ENCODE results near the gene SEMA4G. TPM values are rescaled to one million over a fixed set of nuclear protein-coding genes. Genes with fewer than 3 reads are reported as not detected.
A peak's percentile ranks its signal among the peaks of the same experiment; 100 is the strongest.

Gene SEMA4G
- total RNA-seq, 1 donor from 2014 or later: 0.72 TPM

DNA sequence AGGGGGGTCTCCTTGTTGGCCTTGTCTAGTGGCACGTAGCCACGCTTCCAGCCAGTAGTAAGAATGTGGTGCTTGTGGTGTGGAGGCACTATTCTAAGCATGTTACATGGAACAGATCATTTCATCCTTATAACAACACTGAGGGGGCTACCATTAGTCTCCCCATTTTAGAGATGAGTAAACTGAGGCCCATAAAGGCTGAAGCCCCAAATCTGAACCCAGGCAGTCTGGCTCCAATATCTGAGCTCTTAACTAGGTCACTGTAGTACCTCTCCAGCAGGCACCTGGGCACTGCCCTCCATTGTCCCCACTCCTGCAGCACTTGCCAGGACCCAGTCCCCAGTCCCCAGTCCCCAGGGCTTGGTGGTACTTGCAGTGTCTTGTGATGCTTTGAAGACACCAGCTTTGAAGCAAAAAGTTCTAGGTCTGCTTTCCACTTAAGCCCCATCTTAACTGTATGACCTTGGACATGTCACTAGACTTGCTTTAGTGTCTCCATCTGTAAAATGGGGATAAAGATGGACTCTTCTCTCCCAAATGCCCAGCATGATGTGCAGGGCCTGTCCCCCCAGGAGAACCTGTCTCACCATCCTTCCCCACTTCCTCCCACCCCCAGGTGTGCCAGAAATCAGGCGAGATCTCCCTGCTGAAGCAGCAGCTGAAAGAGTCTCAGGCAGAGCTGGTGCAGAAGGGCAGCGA is 36.7 kb downstream of the SEMA4G start:
- DNase-seq (ENCODE audit: low read depth): no peak

DNA sequence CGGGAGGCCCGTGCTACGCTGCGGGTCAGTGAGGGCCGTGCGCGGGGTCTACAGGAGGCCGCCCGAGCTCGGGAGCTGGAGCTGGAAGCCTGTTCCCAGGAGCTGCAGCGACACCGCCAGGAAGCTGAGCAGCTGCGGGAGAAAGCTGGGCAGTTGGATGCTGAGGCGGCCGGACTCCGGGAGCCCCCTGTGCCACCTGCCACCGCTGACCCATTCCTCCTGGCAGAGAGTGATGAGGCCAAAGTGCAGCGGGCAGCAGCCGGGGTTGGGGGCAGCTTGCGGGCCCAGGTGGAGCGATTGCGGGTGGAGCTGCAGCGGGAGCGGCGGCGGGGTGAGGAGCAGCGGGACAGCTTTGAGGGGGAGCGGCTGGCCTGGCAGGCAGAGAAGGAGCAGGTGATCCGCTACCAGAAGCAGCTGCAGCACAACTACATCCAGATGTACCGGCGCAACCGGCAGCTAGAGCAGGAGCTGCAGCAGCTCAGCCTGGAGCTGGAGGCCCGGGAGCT is 37.3 kb downstream of the SEMA4G start:
- DNase-seq (ENCODE audit: low read depth): peak; percentile 50

DNA sequence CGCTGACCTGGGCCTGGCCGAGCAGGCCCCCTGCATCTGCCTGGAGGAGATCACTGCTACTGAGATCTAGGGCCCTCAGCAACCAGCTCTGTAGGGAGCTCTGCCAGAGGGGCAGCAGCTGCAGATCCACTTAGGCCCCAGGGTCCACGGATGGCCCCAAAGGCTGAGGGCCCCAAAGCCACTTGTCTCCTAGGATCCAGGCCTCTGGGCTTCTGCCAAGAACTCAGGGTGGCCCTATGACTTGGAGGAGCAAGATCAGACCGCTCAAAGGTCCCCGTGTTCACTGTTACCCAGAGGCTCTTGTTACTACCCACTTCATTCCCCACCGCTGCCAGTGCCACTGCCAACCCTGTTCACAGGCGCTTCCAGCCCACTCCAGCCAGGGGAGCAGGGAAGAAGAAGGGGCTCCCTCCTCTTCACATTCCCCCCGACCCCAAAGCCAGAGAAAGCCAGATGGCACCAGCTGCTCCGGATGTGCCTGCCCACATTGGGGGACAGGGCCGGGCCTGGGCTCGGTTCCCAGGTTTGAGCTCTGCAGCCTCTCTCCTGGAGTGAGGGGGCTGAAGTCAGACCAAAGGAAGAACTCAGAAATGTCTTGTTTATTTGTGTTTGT is 37.9 kb downstream of the SEMA4G start:
- peak; percentile 86 for DNase-seq (ENCODE audit: low read depth)

- DNase-seq (ENCODE audit: low read depth): peak; percentile 57
Measured at GRCh38 chr10:101007915-101008822, 38.9 kb downstream of the SEMA4G start.

DNA sequence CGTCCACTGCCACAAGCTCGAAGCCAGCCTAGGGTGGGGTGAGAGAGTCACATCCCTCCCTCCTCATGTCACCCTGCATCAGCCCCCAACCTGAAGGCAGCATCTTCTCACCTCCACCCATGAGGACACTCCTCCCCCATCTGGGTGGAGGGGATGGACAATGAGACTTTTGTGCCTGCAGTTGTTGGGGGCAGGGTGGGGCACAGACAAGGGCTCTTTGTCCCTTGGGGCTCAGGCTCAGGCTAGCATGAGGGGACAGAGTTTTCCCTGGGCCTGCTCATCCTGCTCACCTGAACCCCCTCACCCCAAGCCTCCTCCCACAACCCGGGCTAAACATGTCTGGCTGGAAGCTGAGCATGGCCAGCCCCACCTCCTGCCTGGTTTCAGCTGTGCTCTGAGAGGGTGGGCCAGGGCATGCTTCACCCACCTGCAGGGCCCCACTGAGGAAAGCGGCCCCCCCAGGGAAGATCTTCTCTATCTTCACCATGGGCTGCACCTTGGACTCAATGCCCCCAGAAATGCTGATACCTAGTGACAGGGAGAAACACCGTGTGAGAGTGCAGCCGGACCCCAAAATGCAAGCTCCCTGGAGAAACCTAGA is 39.6 kb downstream of the SEMA4G start:
- DNase-seq (ENCODE audit: low read depth): no peak

DNA sequence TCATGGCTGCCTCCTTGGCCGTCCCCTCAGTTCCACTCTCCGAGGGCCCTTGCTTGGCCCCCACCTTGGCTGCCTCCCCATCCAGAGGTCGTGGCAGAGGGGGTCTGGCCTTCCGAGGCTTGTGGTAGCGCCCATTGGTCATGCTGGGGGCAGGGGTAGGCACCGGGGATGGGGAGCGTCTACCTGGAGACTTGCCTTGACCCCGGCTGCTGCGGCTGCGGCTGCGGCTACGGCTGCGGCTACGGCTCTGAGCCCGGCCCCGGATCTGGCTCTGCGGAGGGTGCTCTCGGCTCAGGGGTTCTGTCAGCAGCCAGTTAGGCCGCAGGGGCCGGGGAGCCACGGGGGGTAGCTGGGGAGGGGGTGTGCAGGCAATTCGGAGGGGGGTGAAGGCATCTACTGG is 41.0 kb downstream of the SEMA4G start:
- DNase-seq (ENCODE audit: low read depth): no peak

DNA sequence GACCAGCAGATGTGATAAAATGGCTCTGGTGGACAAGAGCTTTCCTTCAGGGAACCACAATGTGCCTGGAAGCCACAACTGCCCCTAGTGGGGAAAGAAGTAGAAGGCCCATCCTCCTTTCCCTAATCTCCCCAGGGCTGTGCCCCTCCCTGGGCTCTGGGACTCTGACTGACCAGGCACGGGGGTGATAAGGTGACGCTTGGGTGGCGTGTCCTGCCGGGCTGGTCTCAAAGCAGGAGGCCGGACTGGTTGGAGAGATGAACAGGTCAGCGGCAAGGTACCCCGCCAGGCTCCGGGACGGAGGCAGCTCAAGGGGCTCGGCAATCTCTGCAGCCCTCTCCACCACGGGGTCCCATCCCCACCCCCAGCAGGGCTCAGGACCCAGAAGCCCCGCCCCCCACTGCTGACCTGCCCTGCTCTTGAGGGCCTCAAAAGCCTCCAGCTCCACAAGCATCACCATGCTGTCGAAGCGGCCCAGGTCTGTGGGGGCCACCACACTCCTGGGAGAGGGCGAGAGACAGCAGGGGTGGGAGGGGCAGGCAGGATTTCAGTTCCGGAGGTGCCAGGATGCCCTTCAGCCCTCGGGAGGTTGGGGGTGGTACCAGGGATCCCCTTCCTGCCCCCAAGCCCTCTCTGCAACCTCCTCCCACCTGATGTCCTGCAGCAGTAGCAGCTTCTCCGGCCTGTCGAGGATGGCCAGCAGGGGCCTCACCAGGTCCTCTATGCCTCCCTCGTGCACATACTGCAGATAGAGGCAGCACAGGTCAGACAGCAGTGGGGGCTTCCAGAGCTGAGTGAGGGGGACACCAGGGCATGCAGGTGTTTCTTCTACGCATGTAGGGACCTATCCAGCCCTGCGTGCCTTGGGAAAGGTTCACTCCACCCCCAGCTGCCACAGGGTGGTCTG is 42.5 kb downstream of the SEMA4G start:
- peak; percentile 54 for DNase-seq (ENCODE audit: low read depth)

DNA sequence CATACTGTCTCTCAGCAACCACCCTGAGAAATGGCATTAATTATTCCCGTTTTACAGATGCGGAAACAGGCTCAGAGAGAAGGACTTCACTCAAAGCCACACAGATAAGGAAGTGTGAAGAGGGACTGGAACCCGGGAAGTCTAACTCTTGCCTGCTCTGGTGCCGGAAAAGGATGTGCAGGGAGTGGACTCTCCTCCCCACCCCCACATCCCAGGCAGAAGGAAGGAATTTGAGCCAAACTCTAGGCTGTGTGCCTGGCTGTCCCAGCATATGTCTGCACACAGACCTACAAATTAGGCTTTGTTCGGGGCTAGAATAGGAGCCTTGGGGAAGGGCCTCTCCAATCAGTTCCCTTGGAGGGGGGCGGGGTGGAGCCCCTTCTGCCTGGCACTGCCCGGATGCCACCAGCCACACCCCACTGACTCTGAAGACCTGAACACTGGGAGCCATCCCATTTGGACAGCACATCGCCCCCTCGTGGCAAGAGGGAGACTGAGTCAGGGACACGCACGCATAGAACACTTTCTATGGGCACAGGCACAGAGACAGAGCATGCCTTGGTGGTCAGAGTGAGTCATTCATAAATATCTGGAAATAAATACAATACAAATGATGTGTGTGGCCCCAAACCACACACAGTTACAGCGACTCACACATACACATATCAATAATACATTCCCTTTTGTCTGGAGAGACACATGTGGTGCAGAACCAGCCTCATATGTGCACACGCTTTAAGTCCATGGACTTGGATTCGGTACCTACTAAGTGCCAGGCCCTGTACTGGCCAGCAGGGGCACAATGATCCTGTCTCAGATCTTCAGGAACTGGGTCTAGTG is 43.4 kb downstream of the SEMA4G start:
- peak; percentile 99 for DNase-seq (ENCODE audit: low read depth)

- DNase-seq (ENCODE audit: low read depth): no peak
Measured at GRCh38 chr10:101013365-101013825, 44.1 kb downstream of the SEMA4G start.

GRCh38 chr10:101014230-101014884 is 45.1 kb downstream of the SEMA4G start:
- DNase-seq (ENCODE audit: low read depth): peak; percentile 75

DNA sequence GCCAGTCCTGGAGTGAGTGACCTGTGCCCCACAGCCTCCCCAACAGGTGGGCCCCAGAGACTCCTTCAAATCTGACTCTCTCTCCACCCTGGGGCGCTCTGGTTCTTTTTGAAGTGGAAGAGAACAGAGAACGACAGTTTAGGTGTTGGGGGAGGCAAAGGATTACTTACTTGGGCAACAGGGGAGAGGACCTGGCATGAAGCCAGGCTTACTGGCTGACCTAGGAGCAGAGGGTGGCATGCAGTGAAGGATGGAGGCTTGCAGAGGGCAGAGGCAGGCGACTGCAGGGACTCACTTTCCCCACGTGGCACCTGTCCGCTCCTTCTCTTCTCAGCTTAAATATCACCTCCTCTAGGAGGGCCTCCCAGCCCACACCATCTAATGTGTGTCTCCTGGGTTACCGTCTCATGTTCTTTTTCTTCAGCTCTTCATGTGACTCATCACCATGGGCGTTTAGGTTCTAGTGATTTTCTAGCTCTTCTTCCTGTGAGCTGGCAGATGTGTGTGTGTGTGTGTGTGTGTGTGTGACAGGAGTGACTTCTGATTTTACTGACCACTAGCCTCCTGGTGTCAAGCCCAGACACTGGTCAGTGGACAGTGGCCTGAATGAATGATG is 45.8 kb downstream of the SEMA4G start:
- peak; percentile 71 for DNase-seq (ENCODE audit: low read depth)

GRCh38 chr10:101015582-101015973 is 46.3 kb downstream of the SEMA4G start:
- no peak for DNase-seq (ENCODE audit: low read depth)

DNA sequence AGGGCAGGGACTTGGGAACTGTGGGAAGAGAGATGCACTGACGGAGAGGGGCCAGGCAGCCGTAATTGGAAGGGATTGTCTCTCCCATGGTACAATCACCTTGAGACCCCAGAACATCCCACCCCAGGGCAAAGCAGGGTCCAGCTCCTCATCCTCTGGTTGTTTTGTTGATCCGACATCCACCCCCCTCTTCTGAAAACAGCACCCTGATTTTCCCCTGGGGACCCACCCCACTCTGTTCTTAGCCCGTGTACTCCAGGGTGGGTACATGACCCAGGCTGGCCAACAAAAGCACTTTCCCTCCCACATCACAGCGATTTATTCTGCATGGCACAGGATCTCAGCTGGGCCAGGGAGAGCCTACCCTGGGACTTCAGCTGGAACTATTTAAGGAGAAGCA is 47.5 kb downstream of the SEMA4G start:
- DNase-seq (ENCODE audit: low read depth): no peak

DNA sequence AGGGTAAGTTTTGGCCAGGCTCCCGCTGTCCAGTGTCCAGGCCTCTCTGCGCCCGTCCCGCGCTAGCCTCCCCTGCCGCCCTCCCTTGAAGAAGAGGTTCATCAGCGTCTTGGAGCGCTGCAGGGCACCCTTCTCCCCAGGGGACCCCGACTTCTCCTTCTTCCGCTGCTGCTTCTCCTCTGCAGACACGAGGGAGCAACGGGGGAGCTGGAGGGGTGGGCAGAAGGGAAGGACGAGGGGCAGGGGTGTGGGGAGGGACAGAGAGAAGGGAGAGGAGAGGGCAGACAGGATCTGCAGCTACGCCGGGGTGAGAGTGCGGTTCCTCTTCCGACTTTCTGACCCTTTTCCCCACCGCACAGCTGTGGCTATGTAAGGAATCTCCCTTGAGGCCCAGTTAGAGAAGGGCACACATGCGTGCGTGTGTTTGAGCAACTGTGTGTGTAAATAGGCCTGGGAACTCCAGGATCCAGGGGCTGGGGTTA is 48.9 kb downstream of the SEMA4G start:
- DNase-seq (ENCODE audit: low read depth): no peak

DNA sequence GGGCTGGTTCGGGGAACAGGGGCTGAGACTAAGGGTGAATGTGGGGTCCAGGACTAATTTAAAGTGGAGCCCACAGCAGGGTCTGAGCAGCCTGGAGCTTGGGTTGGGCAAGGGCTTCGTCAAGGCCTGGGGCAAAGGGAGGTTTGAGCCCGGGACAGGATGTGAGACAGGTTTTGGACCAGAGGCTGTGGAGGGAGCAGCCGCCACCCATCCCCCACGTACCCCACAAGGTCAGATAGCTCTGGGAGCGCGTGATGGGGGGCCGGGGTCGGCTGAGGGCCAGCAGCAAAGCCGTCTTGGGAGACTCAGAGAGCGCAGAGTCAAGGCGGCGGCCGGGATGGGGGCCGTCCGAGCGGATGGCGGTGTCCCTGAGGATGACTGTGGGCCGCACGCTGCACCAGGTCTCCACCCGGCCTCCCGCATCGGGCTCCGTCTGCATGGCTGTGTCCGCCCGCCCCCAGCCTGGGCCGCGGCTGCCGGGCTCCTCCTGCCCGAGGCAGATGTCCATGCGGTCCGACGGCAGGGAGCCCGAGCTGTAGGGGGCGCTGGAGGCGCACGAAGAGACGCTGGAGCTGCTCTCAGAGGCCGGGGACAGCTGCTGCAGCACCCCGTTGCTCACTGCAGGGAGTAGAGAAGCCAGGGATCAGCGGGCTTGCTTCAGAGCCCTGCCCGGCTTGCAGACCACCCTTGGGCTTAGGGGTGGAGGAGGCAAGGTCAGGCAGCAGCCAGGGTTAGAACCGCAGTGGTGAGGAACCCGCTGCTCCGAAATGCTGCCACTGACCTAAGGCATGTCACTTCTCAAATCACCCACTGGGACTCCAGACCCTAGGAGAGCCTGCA is 49.5 kb downstream of the SEMA4G start:
- DNase-seq (ENCODE audit: low read depth): peak; percentile 93

Measured in myocyte (in vitro differentiated cells).